ENCODE data around the gene RAB25. TPM values are rescaled to one million over a fixed set of nuclear protein-coding genes. Genes with fewer than 3 reads are reported as not detected.

RAB25 gene
- total and polyA plus RNA-seq, 2 experiments from 2014 or later, result 71.1 to 106 TPM

- H3K36me3 ChIP-seq (replicated peaks; ENCODE audit: insufficient read depth, low read depth), result no peaks in the 10 kb centered on the region
- no peaks in the 10 kb centered on the region for H3K27me3 ChIP-seq
- H3K4me1 ChIP-seq (ENCODE audit: insufficient read depth), result peaks cover 17% of the 10 kb centered on the region
- H2AFZ ChIP-seq, result no peak overlapping the region
- 94% methylated on average over 2 of the region's 2 CpGs for WGBS (ENCODE audit: low lambda C conversion rate, missing lambda C conversion rate)
- H4K20me1 ChIP-seq (ENCODE audit: insufficient read depth, poor library complexity, severe bottlenecking), result no peaks in the 10 kb centered on the region
- no peak overlapping the region for H3K4me3 ChIP-seq
- H3K79me2 ChIP-seq, result peaks cover 35% of the 10 kb centered on the region
- H3K27ac ChIP-seq, result no peak overlapping the region
- no peaks in the 10 kb centered on the region for H3K9me3 ChIP-seq (ENCODE audit: low read depth)
- no peaks in the 10 kb centered on the region for H3K9me2 ChIP-seq (replicated peaks; ENCODE audit: insufficient read depth)
- TF ChIP-seq EZH2phosphoT487 (IDR thresholded peaks at IDR 0.05; ENCODE audit: low read depth, severe bottlenecking, unreplicated experiment) (no peak), EZH2 (IDR thresholded peaks at IDR 0.05; ENCODE audit: borderline replicate concordance) (no peak)
- H3K4me2 ChIP-seq, result no peak overlapping the region
- no peak for DNase-seq (ENCODE audit: low spot score)
These were observed 39.0 kb upstream of the RAB25 start for GRCh38 chr1:156021954-156022353.

- H3K4me1 ChIP-seq (ENCODE audit: insufficient read depth), result peaks cover 10% of the 10 kb centered on the region
- H2AFZ ChIP-seq, result no peak overlapping the region
- H3K36me3 ChIP-seq (replicated peaks; ENCODE audit: insufficient read depth, low read depth), result no peaks in the 10 kb centered on the region
- H3K27me3 ChIP-seq, result no peaks in the 10 kb centered on the region
- peak overlapping the region; percentile 72 for H3K27ac ChIP-seq
- H3K9me2 ChIP-seq (replicated peaks; ENCODE audit: insufficient read depth), result no peaks in the 10 kb centered on the region
- H4K20me1 ChIP-seq (ENCODE audit: insufficient read depth, poor library complexity, severe bottlenecking), result no peaks in the 10 kb centered on the region
- H3K9me3 ChIP-seq (ENCODE audit: low read depth), result no peaks in the 10 kb centered on the region
- peak overlapping the region; percentile 27 for H3K4me2 ChIP-seq
- H3K79me2 ChIP-seq, result peaks cover 8% of the 10 kb centered on the region
- no peak overlapping the region for H3K4me3 ChIP-seq
- no peak for TF ChIP-seq CTCF (IDR thresholded peaks at IDR 0.05; ENCODE audit: poor library complexity)
- peak; percentile 24 for DNase-seq (ENCODE audit: low spot score)
- 85% methylated on average over 5 of the region's 5 CpGs for WGBS (ENCODE audit: low lambda C conversion rate, missing lambda C conversion rate)
These were observed 36.2 kb upstream of the RAB25 start for GRCh38 chr1:156024801-156025200.

- H3K79me2 ChIP-seq, result no peaks in the 10 kb centered on the region
- TF ChIP-seq CTCF (IDR thresholded peaks at IDR 0.05; ENCODE audit: poor library complexity) (peak; percentile 48), EZH2 (IDR thresholded peaks at IDR 0.05; ENCODE audit: borderline replicate concordance) (no peak), EZH2phosphoT487 (IDR thresholded peaks at IDR 0.05; ENCODE audit: low read depth, severe bottlenecking, unreplicated experiment) (no peak)
- no peak overlapping the region for H3K4me3 ChIP-seq
- peaks cover 7% of the 10 kb centered on the region for H3K4me1 ChIP-seq (ENCODE audit: insufficient read depth)
- H3K27me3 ChIP-seq, result no peaks in the 10 kb centered on the region
- no peaks in the 10 kb centered on the region for H3K36me3 ChIP-seq (replicated peaks; ENCODE audit: insufficient read depth, low read depth)
- H2AFZ ChIP-seq, result no peak overlapping the region
- H4K20me1 ChIP-seq (ENCODE audit: insufficient read depth, poor library complexity, severe bottlenecking), result no peaks in the 10 kb centered on the region
- DNase-seq (ENCODE audit: low spot score), result peak; percentile 71
- no peak overlapping the region for H3K4me2 ChIP-seq
- H3K9me2 ChIP-seq (replicated peaks; ENCODE audit: insufficient read depth), result no peaks in the 10 kb centered on the region
- H3K9me3 ChIP-seq (ENCODE audit: low read depth), result no peaks in the 10 kb centered on the region
- H3K27ac ChIP-seq, result no peak overlapping the region
- WGBS (ENCODE audit: low lambda C conversion rate, missing lambda C conversion rate), result 15% methylated on average over 9 of the region's 9 CpGs
These were observed 35.1 kb upstream of the RAB25 start for GRCh38 chr1:156025876-156026275.

- Histone ChIP-seq H3K27me3 (no peaks in the 10 kb centered on the region), H4K20me1 (ENCODE audit: insufficient read depth, poor library complexity, severe bottlenecking) (no peaks in the 10 kb centered on the region), H3K4me2 (no peak overlapping the region), H2AFZ (no peak overlapping the region), H3K4me3 (no peak overlapping the region), H3K9me2 (replicated peaks; ENCODE audit: insufficient read depth) (no peaks in the 10 kb centered on the region), H3K79me2 (no peaks in the 10 kb centered on the region), H3K9me3 (ENCODE audit: low read depth) (no peaks in the 10 kb centered on the region), H3K4me1 (ENCODE audit: insufficient read depth) (peaks cover 7% of the 10 kb centered on the region), H3K36me3 (replicated peaks; ENCODE audit: insufficient read depth, low read depth) (no peaks in the 10 kb centered on the region), H3K27ac (no peak overlapping the region)
- TF ChIP-seq EZH2phosphoT487 (IDR thresholded peaks at IDR 0.05; ENCODE audit: low read depth, severe bottlenecking, unreplicated experiment), result no peak
- TF ChIP-seq EZH2 (IDR thresholded peaks at IDR 0.05; ENCODE audit: borderline replicate concordance), result no peak
- TF ChIP-seq CTCF (IDR thresholded peaks at IDR 0.05; ENCODE audit: poor library complexity), result no peak
- DNase-seq (ENCODE audit: low spot score), result no peak
- 92% methylated on average over 4 of the region's 4 CpGs for WGBS (ENCODE audit: low lambda C conversion rate, missing lambda C conversion rate)
These were observed 34.4 kb upstream of the RAB25 start for GRCh38 chr1:156026588-156026987.
